Measurements from ENCODE around the gene MIR17HG. TPM values are rescaled to one million over a fixed set of nuclear protein-coding genes. Genes with fewer than 3 reads are reported as not detected.

MIR17HG gene
- polyA plus RNA-seq, 3 donors = 0.05 to 1.3 (median 0.30) TPM

- Mint-ChIP-seq H3K4me3 (no peak overlapping the region), H3K27ac (no peak overlapping the region), H3K36me3 (peaks cover 6 to 8% of the 10 kb centered on the region in 2 donors), H3K4me1 (peaks cover 2% of the 10 kb centered on the region), H3K9me3 (no peaks in the 10 kb centered on the region), H3K27me3 (ENCODE audit: low read depth in 3 of 3) (peaks cover 0 to 3% (median 2%) of the 10 kb centered on the region in 3 donors)
- Histone ChIP-seq H3K4me1 (ENCODE audit: control insufficient read depth in 1 of 2, insufficient read depth in 2 of 2, low read length in 2 of 2) (no peaks in the 10 kb centered on the region), H3K9ac (ENCODE audit: insufficient read depth, low read length, poor library complexity, severe bottlenecking) (no peak overlapping the region), H2AFZ (ENCODE audit: insufficient read depth, low read depth, low read length, poor library complexity, severe bottlenecking) (no peak overlapping the region), H3K27me3 (ENCODE audit: control insufficient read depth in 2 of 2, insufficient read depth in 2 of 2, low read length in 2 of 2) (no peaks in the 10 kb centered on the region), H3K9me3 (replicated peaks in 1 of 2; ENCODE audit: control insufficient read depth in 1 of 2, insufficient read depth in 1 of 2, low read length in 2 of 2) (no peaks in the 10 kb centered on the region), H3K27ac (ENCODE audit: low read depth in 1 of 2, low read length in 2 of 2) (no peak overlapping the region), H4K20me1 (ENCODE audit: insufficient read depth, low read length) (no peaks in the 10 kb centered on the region), H3K4me3 (replicated peaks in 1 of 3; ENCODE audit: low read depth in 2 of 3, low read length in 3 of 3) (no peak overlapping the region), H3K79me2 (ENCODE audit: insufficient read depth, low read length) (no peaks in the 10 kb centered on the region), H3K4me2 (replicated peaks; ENCODE audit: extremely low read depth, low read length, poor library complexity, severe bottlenecking) (no peak overlapping the region), H3K36me3 (replicated peaks in 1 of 2; ENCODE audit: control insufficient read depth in 1 of 2, insufficient read depth in 2 of 2, low read length in 2 of 2) (no peaks in the 10 kb centered on the region)
- WGBS (ENCODE audit: insufficient coverage) = no CpG with 5 or more reads among the region's 1 CpG
- no peak for TF ChIP-seq CTCF (IDR thresholded peaks at IDR 0.05)
- no peak for DNase-seq
- intact Hi-C loops (cut with micrococcal nuclease) = no loop called here
Observed at GRCh38 chr13:91361755-91362271, 14.3 kb downstream of the MIR17HG start.

- no peak overlapping the region for H3K4me3 ChIP-seq (replicated peaks in 1 of 3; ENCODE audit: low read depth in 2 of 3, low read length in 3 of 3)
- intact Hi-C loops (cut with micrococcal nuclease) = no loop called here
- Mint-ChIP-seq H3K27ac (no peak overlapping the region), H3K27me3 (ENCODE audit: low read depth in 3 of 3) (peaks cover 0 to 3% (median 2%) of the 10 kb centered on the region in 3 donors), H3K4me1 (peaks cover 2% of the 10 kb centered on the region), H3K9me3 (no peaks in the 10 kb centered on the region), H3K4me3 (no peak overlapping the region), H3K36me3 (no peaks in the 10 kb centered on the region)
- no peak overlapping the region for H2AFZ ChIP-seq (ENCODE audit: insufficient read depth, low read depth, low read length, poor library complexity, severe bottlenecking)
- no peaks in the 10 kb centered on the region for H3K79me2 ChIP-seq (ENCODE audit: insufficient read depth, low read length)
- WGBS (ENCODE audit: insufficient coverage) = no CpG with 5 or more reads among the region's 1 CpG
- H4K20me1 ChIP-seq (ENCODE audit: insufficient read depth, low read length) = no peaks in the 10 kb centered on the region
- no peaks in the 10 kb centered on the region for H3K36me3 ChIP-seq (replicated peaks in 1 of 2; ENCODE audit: control insufficient read depth in 1 of 2, insufficient read depth in 2 of 2, low read length in 2 of 2)
- no peak for DNase-seq
- no peak for TF ChIP-seq CTCF (IDR thresholded peaks at IDR 0.05)
- H3K4me2 ChIP-seq (replicated peaks; ENCODE audit: extremely low read depth, low read length, poor library complexity, severe bottlenecking) = no peak overlapping the region
- H3K9me3 ChIP-seq (replicated peaks in 1 of 2; ENCODE audit: control insufficient read depth in 1 of 2, insufficient read depth in 1 of 2, low read length in 2 of 2) = no peaks in the 10 kb centered on the region
- H3K9ac ChIP-seq (ENCODE audit: insufficient read depth, low read length, poor library complexity, severe bottlenecking) = no peak overlapping the region
- H3K4me1 ChIP-seq (ENCODE audit: control insufficient read depth in 1 of 2, insufficient read depth in 2 of 2, low read length in 2 of 2) = no peaks in the 10 kb centered on the region
- H3K27me3 ChIP-seq (ENCODE audit: control insufficient read depth in 2 of 2, insufficient read depth in 2 of 2, low read length in 2 of 2) = no peaks in the 10 kb centered on the region
- no peak overlapping the region for H3K27ac ChIP-seq (ENCODE audit: low read depth in 1 of 2, low read length in 2 of 2)
Observed at GRCh38 chr13:91362908-91363307, 15.4 kb downstream of the MIR17HG start.

Data from CD14-positive monocyte (primary cell).